HG03097 (cell line): ENCODE measurements around the gene MTARC1.

ENCODE experiments used
- ATAC-seq: cut with Tn5 transposase; IDR thresholded peaks from one replicate; pipeline ENCODE4 v1.9.1; 2021; ENCODE audit not compliant: unreplicated experiment, low FRiP score

Gene MTARC1

GRCh38 chr1:220769205-220769604 is 17.5 kb upstream of the MTARC1 start:
- no peak for ATAC-seq

- no peak for ATAC-seq
These were observed 16.3 kb upstream of the MTARC1 start for GRCh38 chr1:220770245-220770913.

- ATAC-seq = no peak
These were observed 13.9 kb upstream of the MTARC1 start for GRCh38 chr1:220772846-220773245.

GRCh38 chr1:220775240-220775853 is 11.4 kb upstream of the MTARC1 start:
- no peak for ATAC-seq

- ATAC-seq = no peak
These were observed 10.5 kb upstream of the MTARC1 start for GRCh38 chr1:220776254-220776653.

- ATAC-seq = peak; percentile 76
These were observed 9.9 kb upstream of the MTARC1 start for GRCh38 chr1:220776720-220777326.

- ATAC-seq = no peak
These were observed 3.3 kb upstream of the MTARC1 start for GRCh38 chr1:220783453-220783852.

GRCh38 chr1:220784751-220785150 is 2.0 kb upstream of the MTARC1 start:
- no peak for ATAC-seq

GRCh38 chr1:220785166-220786056 is 1.3 kb upstream of the MTARC1 start:
- no peak for ATAC-seq

- no peak for ATAC-seq
These were observed 716 bp upstream of the MTARC1 start for GRCh38 chr1:220786057-220786336.

- ATAC-seq = peak; percentile 28
These were observed 431 bp downstream of the MTARC1 start for GRCh38 chr1:220787069-220787619.

- no peak for ATAC-seq
These were observed 2.2 kb downstream of the MTARC1 start for GRCh38 chr1:220788900-220789299.

GRCh38 chr1:220789532-220790147 is 2.9 kb downstream of the MTARC1 start:
- no peak for ATAC-seq

- no peak for ATAC-seq
These were observed 4.6 kb downstream of the MTARC1 start for GRCh38 chr1:220791285-220791684.

- ATAC-seq = no peak
These were observed 5.2 kb downstream of the MTARC1 start for GRCh38 chr1:220791956-220792355.

- ATAC-seq = no peak
These were observed 9.8 kb downstream of the MTARC1 start for GRCh38 chr1:220796530-220796929.

- no peak for ATAC-seq
These were observed 10.3 kb downstream of the MTARC1 start for GRCh38 chr1:220797044-220797443.

- ATAC-seq = no peak
These were observed 10.8 kb downstream of the MTARC1 start for GRCh38 chr1:220797553-220797952.

- no peak for ATAC-seq
These were observed 11.6 kb downstream of the MTARC1 start for GRCh38 chr1:220798338-220798737.

GRCh38 chr1:220800262-220800661 is 13.5 kb downstream of the MTARC1 start:
- no peak for ATAC-seq
